Osteocyte (in vitro differentiated cells): ENCODE measurements around the gene THSD7A. TPM values are rescaled to one million over a fixed set of nuclear protein-coding genes. Genes with fewer than 3 reads are reported as not detected.

Source experiments
- DNase-seq: peaks from one replicate; pipeline ENCODE4 v3.0.0; 2021; ENCODE audit warnings: mixed read lengths; ENCODE audit not compliant: unreplicated experiment; ENCODE audit errors: extremely low spot score
- H3K27ac Mint-ChIP-seq: one replicate; pipeline ENCODE4 v1.8.0; 2021; ENCODE audit warnings: mild to moderate bottlenecking, mixed read lengths; ENCODE audit not compliant: unreplicated experiment
- H3K27me3 Mint-ChIP-seq: one replicate; pipeline ENCODE4 v1.8.0; 2021; ENCODE audit warnings: mixed read lengths; ENCODE audit not compliant: unreplicated experiment
- H3K36me3 Mint-ChIP-seq: one replicate; pipeline ENCODE4 v1.8.0; 2021; ENCODE audit warnings: mixed read lengths; ENCODE audit not compliant: unreplicated experiment
- H3K4me1 Mint-ChIP-seq: one replicate; pipeline ENCODE4 v1.8.0; 2021; ENCODE audit warnings: mixed read lengths; ENCODE audit not compliant: unreplicated experiment
- H3K4me3 Mint-ChIP-seq: one replicate; pipeline ENCODE4 v1.8.0; 2021; ENCODE audit warnings: mild to moderate bottlenecking, moderate library complexity, mixed read lengths; ENCODE audit not compliant: unreplicated experiment
- H3K9me3 Mint-ChIP-seq: one replicate; pipeline ENCODE4 v1.8.0; 2021; ENCODE audit warnings: mixed read lengths; ENCODE audit not compliant: unreplicated experiment
- CTCF ChIP-seq: fragments of 200-600 bp; sonication (generic); IDR thresholded peaks from 2 replicates; pipeline ENCODE4 v1.5.0; 2021; ENCODE audit warnings: antibody characterized with exemption, mild to moderate bottlenecking, moderate library complexity
- total RNA-seq: library from RNA; stranded (reverse); gene quantifications from 2 replicates; pipeline ENCODE4 v1.2.1, GENCODE V29; 2021

Gene THSD7A
- total RNA-seq, 1 donor from 2014 or later = 2.0 TPM

GRCh38 chr7:11668727-11669126 lies 163.3 kb downstream of the THSD7A start:
- no peak for DNase-seq
- no peaks in the 10 kb centered on the region for H3K4me1 Mint-ChIP-seq
- H3K9me3 Mint-ChIP-seq = no peaks in the 10 kb centered on the region
- H3K4me3 Mint-ChIP-seq = no peak overlapping the region
- peaks cover 4% of the 10 kb centered on the region for H3K27me3 Mint-ChIP-seq
- no peak for TF ChIP-seq CTCF
- no peak overlapping the region for H3K27ac Mint-ChIP-seq
- no peaks in the 10 kb centered on the region for H3K36me3 Mint-ChIP-seq

- no peak for TF ChIP-seq CTCF
- H3K27ac Mint-ChIP-seq = no peak overlapping the region
- no peak overlapping the region for H3K4me3 Mint-ChIP-seq
- no peaks in the 10 kb centered on the region for H3K9me3 Mint-ChIP-seq
- no peaks in the 10 kb centered on the region for H3K4me1 Mint-ChIP-seq
- no peak for DNase-seq
- H3K27me3 Mint-ChIP-seq = peaks cover 4% of the 10 kb centered on the region
- no peaks in the 10 kb centered on the region for H3K36me3 Mint-ChIP-seq
These were observed 164.2 kb downstream of the THSD7A start for GRCh38 chr7:11667810-11668185.

GRCh38 chr7:11667071-11667809 lies 164.8 kb downstream of the THSD7A start:
- H3K27ac Mint-ChIP-seq = no peak overlapping the region
- no peak for TF ChIP-seq CTCF
- DNase-seq = no peak
- peaks cover 4% of the 10 kb centered on the region for H3K27me3 Mint-ChIP-seq
- H3K9me3 Mint-ChIP-seq = no peaks in the 10 kb centered on the region
- H3K36me3 Mint-ChIP-seq = no peaks in the 10 kb centered on the region
- H3K4me1 Mint-ChIP-seq = no peaks in the 10 kb centered on the region
- H3K4me3 Mint-ChIP-seq = no peak overlapping the region

GRCh38 chr7:11665357-11665756 lies 166.6 kb downstream of the THSD7A start:
- no peaks in the 10 kb centered on the region for H3K36me3 Mint-ChIP-seq

GRCh38 chr7:11655642-11656041 lies 176.4 kb downstream of the THSD7A start:
- TF ChIP-seq CTCF = no peak
- Mint-ChIP-seq H3K27ac (no peak overlapping the region), H3K4me3 (no peak overlapping the region), H3K27me3 (no peaks in the 10 kb centered on the region), H3K9me3 (no peaks in the 10 kb centered on the region), H3K4me1 (no peaks in the 10 kb centered on the region), H3K36me3 (no peaks in the 10 kb centered on the region)
- DNase-seq = no peak

More at GRCh38 chr7:11665357-11665756, 166.6 kb downstream of the THSD7A start:
- Mint-ChIP-seq H3K27me3 (peaks cover 10% of the 10 kb centered on the region), H3K9me3 (no peaks in the 10 kb centered on the region), H3K27ac (no peak overlapping the region), H3K4me3 (no peak overlapping the region), H3K4me1 (no peaks in the 10 kb centered on the region)
- no peak for DNase-seq
- no peak for TF ChIP-seq CTCF
